Stimulated activated CD4-positive, alpha-beta T cell treated with anti-CD3 and anti-CD28 coated beads, Interleukin-2, amount 100 ng/mL, for 4 hours (primary cell): ENCODE results near the gene COQ8B.
"Not testable (repeated sequence)": the region's sequence is repeated elsewhere in the genome, so short reads cannot be mapped to it uniquely, and the experiment has no call there.

ENCODE experiments used
- DNase-seq: peaks from one replicate; pipeline ENCODE4 v3.0.0-alpha.2; 2020; ENCODE audit warnings: low read depth

COQ8B gene

DNA sequence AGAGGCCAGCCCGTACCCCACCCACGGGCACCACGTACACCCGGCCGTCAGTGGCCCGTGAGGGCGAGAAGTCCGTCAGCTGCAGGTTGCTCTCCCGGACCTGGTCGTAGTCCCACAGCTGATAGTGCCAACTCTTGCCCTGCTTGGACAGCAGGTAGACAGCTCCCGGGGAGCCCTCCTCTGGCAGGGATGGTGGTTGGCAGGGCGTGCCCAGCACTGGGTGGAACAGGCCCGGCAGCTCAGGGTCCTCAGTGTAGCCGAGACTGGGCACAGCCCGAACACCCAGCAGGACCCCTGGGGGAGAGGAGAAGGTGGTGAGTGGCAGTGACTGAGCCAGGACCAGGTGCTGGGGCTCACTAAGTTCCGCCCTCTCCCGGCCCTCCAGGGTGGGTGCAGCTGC is 25.8 kb upstream of the COQ8B start:
- DNase-seq = no peak

DNA sequence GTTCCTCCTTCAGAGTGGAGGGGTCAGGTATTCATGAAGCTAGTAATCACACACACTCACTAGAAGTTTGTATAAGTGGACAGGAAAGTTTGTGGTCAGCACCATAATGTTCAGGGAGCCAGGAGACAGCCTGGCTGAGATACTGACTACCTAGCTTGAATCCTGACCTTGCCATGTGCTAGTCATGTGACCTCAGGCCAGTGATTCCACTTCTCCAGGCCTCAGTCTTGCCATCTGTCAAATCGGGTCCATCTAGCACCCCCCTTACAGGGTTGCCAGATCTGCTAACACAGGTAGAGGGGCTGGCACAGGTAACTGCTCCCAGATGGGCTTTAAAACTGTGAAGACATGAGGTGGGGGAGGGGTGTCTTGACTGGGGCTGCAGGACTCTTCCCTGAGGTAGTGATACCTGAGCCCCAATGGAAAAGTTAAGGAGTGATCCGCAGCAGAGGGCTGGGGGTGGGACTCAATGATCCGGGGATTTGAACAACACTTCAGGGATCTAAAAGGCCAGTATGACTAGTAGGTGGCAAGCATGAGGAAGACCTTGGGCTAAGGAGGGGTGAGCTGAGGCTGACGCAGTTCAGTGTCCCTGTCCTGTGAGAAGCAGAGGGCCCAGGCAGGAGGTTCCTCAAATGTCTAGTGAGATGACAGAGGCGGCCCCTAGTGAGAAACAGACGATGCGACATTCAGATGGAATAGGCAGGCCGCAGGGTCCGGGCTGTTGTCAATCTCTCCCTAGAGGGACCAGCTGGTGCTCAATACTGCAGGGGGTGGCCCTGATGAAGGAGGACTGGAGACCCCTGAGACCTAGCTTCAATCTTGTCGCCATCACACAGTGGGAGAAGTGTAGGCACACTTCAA is 25.1 kb upstream of the COQ8B start:
- no peak for DNase-seq

DNA sequence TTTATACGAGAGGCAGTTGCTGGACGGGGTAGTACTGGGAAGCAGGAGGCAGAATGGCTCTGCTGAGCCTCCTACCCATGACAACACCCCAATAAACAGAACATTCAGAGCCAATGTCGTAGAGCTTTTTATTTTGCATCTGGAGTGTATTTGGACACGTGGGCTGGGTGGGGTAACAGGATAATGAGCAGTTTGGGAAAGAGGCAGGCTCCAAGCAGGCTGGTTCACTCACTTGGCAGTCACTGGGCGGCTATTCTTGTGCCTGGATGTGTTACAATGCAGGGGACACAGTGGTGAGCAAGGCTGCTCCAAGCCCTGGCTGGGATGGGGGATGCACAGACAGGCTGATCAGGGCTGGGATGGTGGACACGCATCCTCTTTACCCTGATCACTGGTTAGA is 24.1 kb upstream of the COQ8B start:
- DNase-seq = no peak

DNA sequence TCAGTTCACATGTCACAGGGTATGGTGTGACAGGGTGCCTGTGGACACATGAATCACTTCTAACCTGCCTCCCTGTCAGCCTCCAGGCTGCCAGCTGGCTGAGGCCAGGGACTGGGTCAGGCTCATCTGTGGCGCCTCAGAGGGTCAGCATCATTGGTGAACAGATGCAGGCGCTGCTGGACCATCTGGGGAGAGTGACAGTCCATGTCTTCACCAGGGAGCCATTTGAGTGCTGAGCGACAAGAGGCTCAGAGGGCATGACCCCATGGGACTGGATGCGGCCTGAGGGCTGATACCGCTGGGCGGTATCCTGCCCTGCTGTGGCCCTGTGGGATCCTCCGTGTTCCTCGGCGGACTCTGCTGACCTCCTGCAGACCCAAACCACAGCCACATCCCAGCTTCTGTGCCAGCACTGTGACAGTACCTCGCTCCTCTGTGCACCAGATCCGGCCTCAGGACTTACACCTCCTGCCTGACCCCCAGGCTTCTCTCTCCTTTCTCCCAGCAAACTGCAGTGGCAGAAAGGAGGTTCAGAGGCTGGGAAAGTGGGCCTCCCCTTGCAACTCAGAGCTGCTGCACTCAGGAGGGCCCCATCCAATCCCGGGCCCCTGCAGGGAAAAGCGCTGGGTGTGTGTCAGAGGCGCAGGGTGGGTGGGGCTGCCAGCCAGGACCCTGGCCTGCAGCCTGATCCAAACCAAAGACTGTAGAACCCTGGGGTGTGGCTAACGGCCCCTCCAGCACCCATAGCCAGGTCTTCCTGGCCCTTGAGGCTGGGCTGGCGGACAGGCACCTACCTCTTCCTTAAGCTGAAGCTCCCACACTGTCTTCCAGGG is 23.4 kb upstream of the COQ8B start:
- DNase-seq = no peak

DNA sequence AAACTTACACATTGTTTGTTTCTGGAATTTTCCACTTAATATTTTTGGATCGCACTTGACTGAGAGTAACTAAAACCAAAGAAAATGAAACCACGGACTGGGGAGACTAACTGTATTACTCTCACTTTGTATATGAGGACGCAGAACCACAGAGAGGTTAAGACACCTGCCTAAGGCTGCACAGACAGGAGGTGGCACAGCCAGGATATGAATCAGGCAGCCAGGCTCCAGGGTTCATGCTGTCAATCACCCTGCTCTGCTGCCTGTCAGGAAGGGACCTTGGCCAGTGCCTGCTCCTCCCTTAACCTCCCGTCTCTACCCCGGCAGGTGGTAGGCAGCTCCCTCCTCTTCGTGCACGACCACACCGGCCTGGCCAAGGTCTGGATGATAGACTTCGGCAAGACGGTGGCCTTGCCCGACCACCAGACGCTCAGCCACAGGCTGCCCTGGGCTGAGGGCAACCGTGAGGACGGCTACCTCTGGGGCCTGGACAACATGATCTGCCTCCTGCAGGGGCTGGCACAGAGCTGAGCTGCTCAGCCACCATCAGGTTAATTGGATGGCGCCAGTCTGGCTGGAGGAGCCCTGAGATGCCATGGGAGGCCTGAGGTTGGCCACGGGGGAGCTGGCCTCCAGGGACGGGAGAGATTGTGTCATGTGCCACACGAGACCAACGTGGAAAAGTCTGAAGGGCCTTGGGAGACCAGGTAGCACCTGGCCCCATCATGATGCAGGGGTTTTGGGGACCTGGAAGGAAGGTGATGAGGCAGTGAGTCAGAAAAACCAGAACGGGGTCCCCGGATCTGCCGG is 22.5 kb upstream of the COQ8B start:
- no peak for DNase-seq

DNA sequence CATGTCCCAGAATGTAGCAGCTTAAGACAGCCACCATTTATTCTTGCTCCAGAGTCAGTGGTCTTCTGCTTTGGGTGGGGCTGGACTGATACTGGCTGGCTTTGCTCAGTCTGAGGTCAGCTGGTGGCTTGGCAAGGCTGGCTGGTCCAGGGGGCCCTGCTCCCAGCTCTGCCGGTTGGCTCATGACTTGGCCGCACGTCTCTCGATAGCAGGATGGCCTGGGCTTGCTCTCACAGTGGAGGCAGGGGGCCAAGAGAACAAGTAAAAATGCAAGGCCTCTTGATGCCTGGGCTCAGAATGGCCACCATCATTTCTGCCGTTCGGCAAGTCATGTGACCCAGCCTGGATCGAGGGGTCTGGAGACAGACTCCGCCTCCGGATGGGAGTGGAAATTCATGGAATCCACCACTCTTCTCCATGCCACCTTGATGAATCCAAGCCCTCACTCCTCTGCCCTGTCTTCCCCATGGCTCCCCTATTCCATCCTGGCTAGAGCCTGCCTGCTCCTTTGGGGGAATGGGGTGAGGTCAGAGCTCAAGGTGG is 20.5 kb upstream of the COQ8B start:
- DNase-seq = no peak

DNA sequence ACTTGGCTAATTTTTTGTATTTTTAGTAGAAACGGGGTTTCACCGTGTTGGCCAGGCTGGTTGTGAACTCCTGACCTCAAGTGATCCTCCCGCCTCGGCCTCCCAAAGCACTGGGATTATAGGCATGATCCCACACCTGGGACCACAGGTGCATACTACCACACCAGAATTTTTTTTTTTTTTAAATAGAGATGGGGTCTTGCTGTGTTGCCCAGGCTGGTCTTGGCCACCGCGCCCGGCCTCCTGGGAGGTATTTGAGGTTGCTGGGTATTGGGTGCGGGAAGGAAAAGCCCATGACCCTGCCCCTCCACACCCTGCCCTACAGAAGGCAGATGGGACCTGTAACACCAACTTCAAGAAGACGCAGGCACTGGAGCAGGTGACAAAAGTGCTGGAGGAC is 20.0 kb upstream of the COQ8B start:
- DNase-seq = no peak

DNA sequence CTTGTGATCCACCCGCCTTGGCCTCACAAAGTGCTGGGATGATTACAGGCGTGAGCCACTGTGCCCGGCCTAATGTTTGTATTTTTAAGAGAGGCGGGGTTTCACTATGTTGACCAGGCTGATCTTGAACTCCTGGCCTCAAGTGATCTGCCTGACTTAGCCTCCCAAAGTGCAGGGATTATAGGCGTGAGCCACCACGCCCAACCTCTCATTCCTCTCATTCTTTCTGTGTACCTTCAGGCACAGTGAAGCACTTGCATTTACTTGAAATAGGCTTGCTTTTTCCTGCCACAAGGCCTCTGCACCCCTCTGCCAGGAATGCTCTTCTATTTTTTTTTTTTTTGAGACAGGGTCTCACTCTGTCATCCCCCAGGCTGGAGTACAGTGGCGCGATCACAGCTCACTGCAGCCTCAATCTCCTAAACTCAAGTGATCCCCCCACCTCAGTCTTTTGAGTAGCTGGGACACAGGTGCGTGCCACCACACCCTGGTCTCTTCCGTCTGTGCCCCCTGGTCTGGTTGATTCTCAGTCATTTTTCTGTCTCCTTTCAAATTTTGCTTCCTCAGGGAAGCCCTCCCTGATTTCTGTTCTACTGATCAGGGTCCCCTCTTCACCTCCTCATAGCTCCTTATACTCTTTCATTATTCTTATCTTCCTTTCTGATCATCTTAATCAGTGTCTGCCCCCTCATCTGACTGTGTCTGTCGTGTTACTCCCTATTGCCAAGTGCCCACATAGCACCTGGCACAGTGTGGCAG is 18.5 kb upstream of the COQ8B start:
- DNase-seq = no peak

DNA sequence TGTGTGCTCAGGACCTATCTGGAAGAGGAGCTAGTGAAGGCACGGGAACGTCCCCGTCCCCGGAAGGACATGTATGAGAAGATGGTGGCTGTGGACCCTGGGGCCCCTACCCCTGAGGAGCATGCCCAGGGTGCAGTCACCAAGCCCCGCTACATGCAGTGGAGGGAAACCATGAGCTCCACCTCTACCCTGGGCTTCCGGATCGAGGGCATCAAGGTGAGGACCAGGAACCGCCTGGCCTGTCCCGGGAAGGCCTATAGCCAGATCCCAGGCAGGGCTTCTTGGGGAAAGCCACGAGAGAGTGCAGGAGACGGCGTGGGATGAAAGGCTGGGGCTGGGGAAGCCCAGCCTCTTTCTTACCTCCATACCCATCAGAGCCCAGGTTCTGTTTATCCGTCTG is 16.5 kb upstream of the COQ8B start:
- DNase-seq = no peak

DNA sequence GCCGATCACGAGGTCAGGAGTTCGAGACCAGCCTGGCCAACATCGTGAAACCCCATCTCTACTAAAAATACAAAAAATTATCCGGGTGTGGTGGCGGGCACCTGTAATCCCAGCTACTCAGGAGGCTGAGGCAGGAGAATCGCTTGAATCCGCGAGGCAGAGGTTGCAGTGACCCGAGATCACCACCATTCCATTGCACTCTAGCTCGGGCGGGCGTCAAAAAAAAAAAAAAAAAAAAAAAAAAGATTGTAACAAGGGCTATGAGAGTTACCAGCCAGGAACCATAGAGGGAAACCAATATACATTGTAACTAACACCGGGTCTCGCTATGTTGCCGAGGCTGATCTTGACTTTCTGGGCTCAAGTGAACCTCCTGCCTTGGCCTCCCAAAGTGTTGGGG is 15.6 kb upstream of the COQ8B start:
- not testable (repeated sequence) for DNase-seq

DNA sequence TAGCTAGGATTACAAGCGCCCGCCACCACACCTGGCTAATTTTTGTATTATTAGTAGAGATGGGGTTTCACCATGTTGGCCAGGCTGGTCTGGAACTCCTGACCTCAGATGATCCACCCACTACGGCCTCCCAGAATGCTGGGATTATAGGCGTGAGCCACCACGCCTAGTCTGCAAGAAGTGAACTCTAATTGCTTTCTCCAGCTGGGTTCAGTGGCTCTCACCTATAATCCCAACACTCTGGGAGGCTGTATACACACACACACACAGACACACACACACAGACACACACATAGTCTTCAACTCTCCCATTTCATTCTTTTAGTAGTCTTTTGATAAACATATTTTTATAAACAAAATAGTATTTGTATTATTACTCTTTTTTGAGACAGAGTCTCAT is 13.4 kb upstream of the COQ8B start:
- not testable (repeated sequence) for DNase-seq

DNA sequence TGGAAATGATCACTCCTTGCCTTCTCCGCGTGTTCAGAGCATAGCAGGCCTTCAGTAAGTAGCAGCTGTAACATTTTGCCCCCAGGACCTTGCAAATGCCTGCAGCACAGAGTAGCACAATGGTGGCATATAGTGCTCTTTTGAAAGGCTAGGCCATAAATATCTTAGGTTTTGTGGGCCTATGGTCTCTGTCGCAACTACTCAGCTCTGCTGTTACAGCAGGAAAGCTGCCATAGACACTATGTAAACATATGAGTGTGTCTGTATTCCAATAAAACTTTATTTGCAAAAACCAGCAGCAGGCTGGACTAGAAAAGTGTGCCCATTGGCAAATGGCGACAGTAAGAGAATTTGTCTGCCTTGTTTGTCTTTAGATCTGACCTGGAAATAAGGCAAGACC is 9.6 kb upstream of the COQ8B start:
- no peak for DNase-seq

DNA sequence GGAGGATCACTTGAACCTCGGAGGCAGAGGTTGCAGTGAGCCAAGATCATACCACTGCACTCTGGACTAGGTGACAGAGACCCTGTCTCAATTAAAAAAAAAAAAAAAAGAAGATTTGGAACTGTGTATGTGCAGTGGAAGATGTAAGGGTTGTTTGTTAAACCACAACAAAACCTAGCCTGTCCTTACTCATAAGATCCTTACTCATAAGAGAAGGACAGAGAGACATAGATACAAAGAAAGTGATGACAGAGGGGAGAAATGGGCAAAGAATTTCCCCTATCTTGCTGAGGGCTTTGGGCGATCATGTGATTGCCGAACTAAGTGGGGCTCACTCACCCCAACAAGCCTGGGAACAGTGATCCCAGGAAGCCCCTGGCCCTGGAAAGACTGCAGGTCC is 8.2 kb upstream of the COQ8B start:
- no peak for DNase-seq

DNA sequence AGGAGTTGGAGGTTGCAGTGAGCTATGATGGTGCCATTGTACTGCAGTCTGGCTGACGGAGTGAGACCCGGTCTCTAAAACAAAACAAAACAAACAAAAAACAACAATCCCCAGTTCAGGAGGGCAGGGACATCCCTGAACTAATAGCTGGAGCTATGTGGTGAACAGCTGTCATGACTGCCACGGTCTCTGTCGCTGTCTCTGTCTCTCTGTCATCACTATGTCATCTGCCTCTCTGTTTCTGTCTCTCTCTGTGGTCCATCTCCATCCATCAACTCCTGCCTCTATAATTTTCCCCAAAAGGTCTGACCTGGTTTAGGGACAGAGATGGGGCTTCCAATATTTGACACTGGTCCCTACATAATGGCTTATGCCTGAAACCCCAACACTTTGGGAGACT is 7.6 kb upstream of the COQ8B start:
- DNase-seq = no peak

DNA sequence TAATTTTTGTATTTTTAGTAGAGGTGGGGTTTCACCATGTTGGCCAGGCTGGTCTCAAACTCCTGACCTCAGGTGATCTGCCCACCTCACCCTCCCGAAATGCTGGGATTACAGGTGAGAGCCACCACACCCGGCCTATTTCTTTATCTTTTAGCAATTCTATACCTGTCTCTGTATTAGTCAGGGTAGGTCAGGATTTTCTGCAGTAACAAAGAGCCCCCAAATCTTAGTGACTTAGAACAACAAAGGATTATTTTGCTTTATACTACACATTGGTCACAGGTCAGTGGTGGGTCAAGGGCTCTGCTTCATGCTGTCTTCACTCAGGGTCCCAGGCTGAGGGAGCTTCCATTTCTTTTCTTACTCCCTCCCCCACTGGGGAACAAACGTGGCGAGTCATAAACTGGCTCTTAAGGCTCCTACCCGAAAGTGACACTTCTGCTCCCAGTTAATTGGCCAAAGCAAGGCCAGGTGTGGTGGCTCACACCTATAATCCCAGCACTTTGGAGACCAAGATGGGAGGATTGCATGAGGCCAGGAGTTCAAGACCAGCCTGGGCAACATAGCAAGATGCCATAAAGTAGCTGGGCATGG is 7.1 kb upstream of the COQ8B start:
- no peak for DNase-seq

DNA sequence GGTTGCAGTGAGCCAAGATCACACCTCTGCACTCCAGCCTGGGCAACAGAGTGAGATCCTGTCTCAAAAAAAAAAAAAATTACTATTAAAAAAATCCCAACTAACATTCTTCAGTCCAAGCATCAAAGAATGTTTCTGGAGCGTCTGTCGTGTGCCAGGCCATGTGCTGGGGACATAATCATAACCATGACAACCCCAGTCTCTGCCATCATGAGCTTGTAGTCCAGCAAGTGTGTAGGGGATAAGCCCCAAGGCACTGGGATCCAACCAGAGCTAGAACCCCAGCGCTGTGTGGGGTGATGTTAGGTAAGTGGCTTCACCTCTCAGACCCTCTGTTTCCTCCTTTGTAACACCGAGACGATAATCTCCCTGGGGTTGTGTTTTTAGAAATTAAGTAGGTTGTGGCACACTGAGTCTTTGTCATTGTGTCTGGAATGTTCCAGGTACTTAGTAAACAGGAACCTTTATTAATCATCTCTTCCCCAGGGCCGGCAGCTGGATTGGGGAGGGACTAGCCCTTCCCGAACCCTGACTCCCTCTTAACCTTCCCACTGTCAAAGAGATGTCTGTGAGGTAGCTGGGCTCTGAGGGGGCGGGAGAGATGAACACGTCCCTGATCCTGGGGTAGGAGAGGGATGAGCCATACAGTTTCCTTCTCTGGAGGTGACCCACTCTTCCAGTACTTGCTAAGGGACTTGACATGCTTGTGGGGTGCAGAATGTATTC is 5.4 kb upstream of the COQ8B start:
- no peak for DNase-seq

DNA sequence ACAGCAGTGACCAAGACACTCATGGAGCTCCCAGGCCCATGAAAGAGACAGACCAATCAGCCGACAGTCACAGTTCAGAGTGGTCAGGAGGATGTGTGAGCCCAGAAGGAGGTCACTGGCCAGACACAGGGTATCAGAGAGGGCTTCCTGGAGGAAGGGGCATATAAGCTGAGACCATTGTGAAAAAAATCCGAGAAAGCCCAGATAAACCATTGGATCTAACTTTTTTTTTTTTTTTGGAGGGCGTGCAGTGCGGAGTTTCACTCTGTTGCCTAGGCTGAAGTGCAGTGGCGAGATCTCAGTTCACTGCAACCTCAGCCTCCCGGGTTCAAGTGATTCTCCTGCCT is 4.4 kb upstream of the COQ8B start:
- DNase-seq = no peak

DNA sequence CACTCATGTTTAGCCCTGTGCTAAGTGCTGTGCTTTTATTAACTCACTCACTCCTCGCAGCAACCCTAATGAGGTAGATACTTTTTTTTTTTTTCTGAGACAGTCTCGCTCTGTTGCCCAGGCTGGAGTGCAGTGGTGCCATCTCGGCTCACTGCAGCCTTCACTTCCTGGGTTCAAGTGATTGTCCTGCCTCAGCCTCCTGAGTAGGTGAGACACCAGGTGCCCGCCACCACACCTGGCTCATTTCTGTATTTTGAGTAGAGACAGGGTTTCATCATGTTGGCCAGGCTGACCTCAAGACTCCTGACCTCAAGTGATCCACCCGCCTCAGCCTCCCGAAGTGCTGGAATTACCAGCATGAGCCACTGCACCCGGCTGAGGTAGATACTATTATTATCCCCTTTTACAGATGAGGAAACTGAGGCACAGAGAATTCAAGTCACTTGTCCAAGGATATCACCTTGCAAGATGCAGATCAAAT is 2.8 kb upstream of the COQ8B start:
- no peak for DNase-seq

DNA sequence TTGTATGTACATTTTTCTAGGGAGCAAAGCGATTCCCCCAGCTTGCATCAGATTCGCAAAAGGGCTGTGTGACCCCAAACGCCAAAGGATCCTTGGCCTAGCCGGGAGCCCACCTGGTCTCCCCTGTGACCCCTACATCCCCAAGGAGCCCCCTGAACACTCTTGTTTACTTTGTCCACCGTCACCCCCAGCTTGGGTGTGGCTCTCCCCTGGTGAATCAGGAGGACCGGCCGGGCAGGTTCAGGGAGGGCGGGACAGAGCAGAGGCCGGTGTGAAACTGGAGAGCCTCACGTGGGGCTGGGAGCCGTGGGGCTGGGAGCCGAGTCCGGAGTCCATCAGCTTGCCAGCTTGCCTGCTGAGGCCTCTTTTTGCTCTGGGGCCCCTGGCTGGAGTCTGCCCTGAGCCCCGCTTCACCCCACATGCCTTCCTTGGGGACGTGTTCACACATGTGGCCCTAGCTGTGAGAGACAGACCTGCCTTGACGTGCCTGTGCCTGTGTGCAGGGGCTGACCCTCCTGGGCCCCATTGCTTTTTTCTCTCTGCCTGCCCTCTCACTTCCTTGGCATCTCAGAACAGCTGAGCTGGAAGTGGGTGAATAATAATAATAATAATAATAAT is 2.2 kb upstream of the COQ8B start:
- DNase-seq = no peak
